ENCODE measurements around the gene WLS.

DNA sequence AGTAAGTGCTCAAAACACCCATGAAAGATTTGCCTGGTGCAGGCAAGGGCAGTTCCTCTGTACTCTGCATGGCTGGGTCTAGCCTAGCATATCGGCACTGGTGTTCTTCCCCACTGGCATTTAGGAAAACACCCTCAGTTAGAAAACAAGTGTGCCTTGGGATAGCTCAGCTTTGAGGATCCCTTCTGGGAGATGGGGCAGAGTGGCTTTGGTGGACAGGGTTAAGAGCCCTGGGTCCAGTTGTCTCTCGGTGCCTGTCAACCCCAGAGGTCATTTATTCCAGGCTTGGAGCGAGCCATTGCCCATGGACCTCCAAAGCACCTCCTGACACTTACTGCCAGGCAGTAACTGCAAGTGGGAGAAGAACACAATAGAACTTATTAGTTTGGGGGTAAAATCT, 101.1 kb downstream of the WLS start:
- TF ChIP-seq, protein P1, sequence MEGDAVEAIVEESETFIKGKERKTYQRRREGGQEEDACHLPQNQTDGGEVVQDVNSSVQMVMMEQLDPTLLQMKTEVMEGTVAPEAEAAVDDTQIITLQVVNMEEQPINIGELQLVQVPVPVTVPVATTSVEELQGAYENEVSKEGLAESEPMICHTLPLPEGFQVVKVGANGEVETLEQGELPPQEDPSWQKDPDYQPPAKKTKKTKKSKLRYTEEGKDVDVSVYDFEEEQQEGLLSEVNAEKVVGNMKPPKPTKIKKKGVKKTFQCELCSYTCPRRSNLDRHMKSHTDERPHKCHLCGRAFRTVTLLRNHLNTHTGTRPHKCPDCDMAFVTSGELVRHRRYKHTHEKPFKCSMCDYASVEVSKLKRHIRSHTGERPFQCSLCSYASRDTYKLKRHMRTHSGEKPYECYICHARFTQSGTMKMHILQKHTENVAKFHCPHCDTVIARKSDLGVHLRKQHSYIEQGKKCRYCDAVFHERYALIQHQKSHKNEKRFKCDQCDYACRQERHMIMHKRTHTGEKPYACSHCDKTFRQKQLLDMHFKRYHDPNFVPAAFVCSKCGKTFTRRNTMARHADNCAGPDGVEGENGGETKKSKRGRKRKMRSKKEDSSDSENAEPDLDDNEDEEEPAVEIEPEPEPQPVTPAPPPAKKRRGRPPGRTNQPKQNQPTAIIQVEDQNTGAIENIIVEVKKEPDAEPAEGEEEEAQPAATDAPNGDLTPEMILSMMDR (IDR thresholded peaks at IDR 0.05): no peak
- TF ChIP-seq EP300 (IDR thresholded peaks at IDR 0.05) (no peak), POLR2AphosphoS5 (IDR thresholded peaks at IDR 0.05) (no peak)
